GM12878 (cell line): ENCODE measurements around the gene CELSR1. TPM values are rescaled to one million over a fixed set of nuclear protein-coding genes. Genes with fewer than 3 reads are reported as not detected.

ENCODE experiments used
- BACH1 ChIP-seq: fragments of 450-650 bp; IDR thresholded peaks from 2 replicates; pipeline ENCODE4 v1.6.1; 2017; ENCODE audit warnings: mild to moderate bottlenecking, borderline replicate concordance
- CBFB ChIP-seq: IDR thresholded peaks from 2 replicates; pipeline ENCODE4 v1.6.1; 2016; ENCODE audit warnings: antibody characterized with exemption, low read depth
- IRF4 ChIP-seq: IDR thresholded peaks from 2 replicates; pipeline ENCODE4 v1.6.1; 2011; ENCODE audit warnings: low read depth, low read length
- JUNB ChIP-seq: IDR thresholded peaks from 2 replicates; pipeline ENCODE4 v1.6.1; 2016; ENCODE audit warnings: antibody characterized with exemption, mild to moderate bottlenecking
- NR2C1 ChIP-seq: fragments of 450-650 bp; IDR thresholded peaks from 2 replicates; pipeline ENCODE4 v1.6.1; 2017; ENCODE audit warnings: antibody characterized with exemption, mild to moderate bottlenecking, moderate library complexity
- POU2F2 ChIP-seq: IDR thresholded peaks from 3 replicates; pipeline ENCODE4 v1.6.1; 2011; ENCODE audit warnings: low read depth, mild to moderate bottlenecking, low read length, borderline replicate concordance
- SREBF1 ChIP-seq: IDR thresholded peaks from 2 replicates; pipeline ENCODE4 v1.6.1; 2012; ENCODE audit warnings: mild to moderate bottlenecking, low read length
- WRNIP1 ChIP-seq: IDR thresholded peaks from 2 replicates; pipeline ENCODE4 v1.6.1; 2011; ENCODE audit warnings: low read depth, low read length, improper control_type of control experiment, borderline replicate concordance
- polyA plus RNA-seq, 11 experiments: library from polyadenylated mRNA; depleted of rRNA in 4 of 11; unstranded in 6 of 11; stranded (reverse) in 5 of 11; fragments of >200 nt; fragmentation: Nextera tagmentation in 4 of 11; fragmentation: Illumina TruSeq in 1 of 11; extraction: Ambion mirVana in 4 of 11; extraction: Trizol in 1 of 11; gene quantifications; 1 replicate in 1 of 11; 2 replicates in 10 of 11; pipeline versions ENCODE4 v1.2.1 to v1.2.3, GENCODE V29; 2011 to 2016; ENCODE audit warnings: inconsistent platforms in 2 of 11, missing spikeins in 2 of 11, low read depth in 1 of 11
- total RNA-seq, 4 experiments: library from RNA; depleted of rRNA in 3 of 4; stranded (reverse); fragments of >200 nt in 3 of 4; fragmentation: Illumina TruSeq in 1 of 4; extraction: Trizol in 1 of 4; gene quantifications; 2 replicates each; pipeline versions ENCODE4 v1.2.1 to v1.2.3, GENCODE V29; 2013 to 2021
- TF ChIP-seq, protein P1 (sequence below): IDR thresholded peaks from 2 replicates; pipeline ENCODE4 v1.6.1; 2012; ENCODE audit warnings: low read depth, low read length, improper control_type of control experiment
- TF ChIP-seq, protein P2 (sequence below): fragments of 450-650 bp; IDR thresholded peaks from 2 replicates; pipeline ENCODE4 v1.6.1; 2018; ENCODE audit warnings: mild to moderate bottlenecking, low read depth, moderate library complexity; ENCODE audit not compliant: partially characterized antibody
- TF ChIP-seq, protein P3 (sequence below): fragments of 450-650 bp; formaldehyde crosslinking; IDR thresholded peaks from 2 replicates; pipeline ENCODE4 v1.4.0; 2022; ENCODE audit warnings: mild to moderate bottlenecking, moderate library complexity
- TF ChIP-seq, protein P4 (sequence below): IDR thresholded peaks from 2 replicates; pipeline ENCODE4 v1.6.1; 2012; ENCODE audit warnings: low read length, inconsistent platforms
- TF ChIP-seq, protein P5 (sequence below): IDR thresholded peaks from 2 replicates; pipeline ENCODE4 v1.6.1; 2011; ENCODE audit warnings: borderline replicate concordance, low read depth, mild to moderate bottlenecking, moderate library complexity, low read length; ENCODE audit not compliant: insufficient read depth, poor library complexity, severe bottlenecking
- TF ChIP-seq, protein P6 (sequence below): fragments of 450-650 bp; IDR thresholded peaks from 2 replicates; pipeline ENCODE4 v1.6.1; 2017; ENCODE audit warnings: mild to moderate bottlenecking, moderate library complexity

The CELSR1 gene
- total and polyA plus RNA-seq, 10 of the 15 experiments (the other 5 are each of a cell fraction or from before 2014, with no cell fraction given), result 0.05 to 1.7 (median 0.35) TPM; not detected in 2

DNA sequence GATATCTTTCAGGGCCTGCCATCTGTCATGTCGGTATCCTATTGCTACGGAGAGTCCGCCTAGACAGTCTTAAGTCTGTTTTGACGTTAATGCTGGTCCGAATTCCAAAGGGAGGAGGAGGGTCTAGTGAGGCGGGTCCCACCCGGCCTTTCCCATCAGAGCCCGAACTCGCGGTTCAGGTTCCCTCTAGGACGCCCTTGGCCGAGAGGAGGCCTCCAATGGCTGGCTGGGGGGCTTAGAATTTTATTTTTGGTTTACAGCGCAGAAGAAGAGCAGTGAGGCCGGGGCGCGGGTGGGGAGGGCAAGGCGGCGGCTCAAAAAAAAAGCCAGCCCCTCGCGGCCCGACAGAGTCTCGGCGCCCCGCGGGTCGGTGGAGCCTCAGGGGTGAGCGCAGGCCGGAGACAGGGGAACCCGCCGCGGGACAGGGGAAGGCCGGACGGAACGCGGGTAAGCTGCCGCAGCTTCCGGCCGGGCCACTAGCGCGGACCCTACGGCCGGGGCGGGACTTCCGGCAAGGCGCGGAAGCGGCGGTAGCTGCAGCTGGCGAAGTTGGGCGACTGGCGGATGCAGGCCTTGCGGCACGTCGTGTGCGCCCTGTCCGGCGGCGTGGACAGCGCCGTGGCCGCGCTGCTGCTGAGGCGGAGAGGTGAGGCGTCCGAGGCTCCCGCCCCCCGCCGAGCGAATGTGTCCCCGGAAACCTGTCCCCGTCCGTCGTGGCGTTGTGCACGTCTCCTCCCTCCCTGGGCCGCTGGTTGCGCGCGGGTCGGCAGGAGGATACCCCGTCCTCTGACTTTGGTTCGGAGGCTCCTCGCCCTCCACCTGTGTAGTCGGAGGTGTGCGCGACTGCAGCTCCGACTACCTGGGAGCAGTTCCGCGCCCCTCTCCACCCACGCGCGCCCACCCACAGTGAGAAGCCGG is 202.0 kb downstream of the CELSR1 start, which contains the start of gene TRMU (continued):
- TF ChIP-seq NR2C1 (peak; percentile 33; the same call in 1 of the 2 replicates), JUNB (no peak), BACH1 (peak; percentile 64), CBFB (no peak), SREBF1 (no peak), IRF4 (0 out of 2 replicates have a peak, but pooled peaks have one; percentile 18), POU2F2 (peak; percentile 71; the same call in 2 of the 3 replicates), WRNIP1 (no peak)
- TF ChIP-seq, protein P1, sequence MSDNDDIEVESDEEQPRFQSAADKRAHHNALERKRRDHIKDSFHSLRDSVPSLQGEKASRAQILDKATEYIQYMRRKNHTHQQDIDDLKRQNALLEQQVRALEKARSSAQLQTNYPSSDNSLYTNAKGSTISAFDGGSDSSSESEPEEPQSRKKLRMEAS, result 0 out of 2 replicates have a peak, but pooled peaks have one; percentile 41
- TF ChIP-seq, protein P2, sequence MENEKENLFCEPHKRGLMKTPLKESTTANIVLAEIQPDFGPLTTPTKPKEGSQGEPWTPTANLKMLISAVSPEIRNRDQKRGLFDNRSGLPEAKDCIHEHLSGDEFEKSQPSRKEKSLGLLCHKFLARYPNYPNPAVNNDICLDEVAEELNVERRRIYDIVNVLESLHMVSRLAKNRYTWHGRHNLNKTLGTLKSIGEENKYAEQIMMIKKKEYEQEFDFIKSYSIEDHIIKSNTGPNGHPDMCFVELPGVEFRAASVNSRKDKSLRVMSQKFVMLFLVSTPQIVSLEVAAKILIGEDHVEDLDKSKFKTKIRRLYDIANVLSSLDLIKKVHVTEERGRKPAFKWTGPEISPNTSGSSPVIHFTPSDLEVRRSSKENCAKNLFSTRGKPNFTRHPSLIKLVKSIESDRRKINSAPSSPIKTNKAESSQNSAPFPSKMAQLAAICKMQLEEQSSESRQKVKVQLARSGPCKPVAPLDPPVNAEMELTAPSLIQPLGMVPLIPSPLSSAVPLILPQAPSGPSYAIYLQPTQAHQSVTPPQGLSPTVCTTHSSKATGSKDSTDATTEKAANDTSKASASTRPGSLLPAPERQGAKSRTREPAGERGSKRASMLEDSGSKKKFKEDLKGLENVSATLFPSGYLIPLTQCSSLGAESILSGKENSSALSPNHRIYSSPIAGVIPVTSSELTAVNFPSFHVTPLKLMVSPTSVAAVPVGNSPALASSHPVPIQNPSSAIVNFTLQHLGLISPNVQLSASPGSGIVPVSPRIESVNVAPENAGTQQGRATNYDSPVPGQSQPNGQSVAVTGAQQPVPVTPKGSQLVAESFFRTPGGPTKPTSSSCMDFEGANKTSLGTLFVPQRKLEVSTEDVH, result no peak
- TF ChIP-seq, protein P3, sequence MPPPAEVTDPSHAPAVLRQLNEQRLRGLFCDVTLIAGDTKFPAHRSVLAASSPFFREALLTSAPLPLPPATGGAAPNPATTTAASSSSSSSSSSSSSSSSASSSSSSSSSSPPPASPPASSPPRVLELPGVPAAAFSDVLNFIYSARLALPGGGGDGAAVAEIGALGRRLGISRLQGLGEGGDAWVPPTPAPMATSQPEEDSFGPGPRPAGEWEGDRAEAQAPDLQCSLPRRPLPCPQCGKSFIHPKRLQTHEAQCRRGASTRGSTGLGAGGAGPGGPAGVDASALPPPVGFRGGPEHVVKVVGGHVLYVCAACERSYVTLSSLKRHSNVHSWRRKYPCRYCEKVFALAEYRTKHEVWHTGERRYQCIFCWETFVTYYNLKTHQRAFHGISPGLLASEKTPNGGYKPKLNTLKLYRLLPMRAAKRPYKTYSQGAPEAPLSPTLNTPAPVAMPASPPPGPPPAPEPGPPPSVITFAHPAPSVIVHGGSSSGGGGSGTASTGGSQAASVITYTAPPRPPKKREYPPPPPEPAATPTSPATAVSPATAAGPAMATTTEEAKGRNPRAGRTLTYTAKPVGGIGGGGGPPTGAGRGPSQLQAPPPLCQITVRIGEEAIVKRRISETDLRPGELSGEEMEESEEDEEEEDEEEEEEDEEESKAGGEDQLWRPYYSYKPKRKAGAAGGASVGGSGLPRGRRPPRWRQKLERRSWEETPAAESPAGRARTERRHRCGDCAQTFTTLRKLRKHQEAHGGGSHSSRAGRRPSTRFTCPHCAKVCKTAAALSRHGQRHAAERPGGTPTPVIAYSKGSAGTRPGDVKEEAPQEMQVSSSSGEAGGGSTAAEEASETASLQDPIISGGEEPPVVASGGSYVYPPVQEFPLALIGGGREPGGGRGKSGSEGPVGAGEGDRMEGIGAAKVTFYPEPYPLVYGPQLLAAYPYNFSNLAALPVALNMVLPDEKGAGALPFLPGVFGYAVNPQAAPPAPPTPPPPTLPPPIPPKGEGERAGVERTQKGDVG (CRISPR knock-in tag), result no peak
- TF ChIP-seq, protein P4, sequence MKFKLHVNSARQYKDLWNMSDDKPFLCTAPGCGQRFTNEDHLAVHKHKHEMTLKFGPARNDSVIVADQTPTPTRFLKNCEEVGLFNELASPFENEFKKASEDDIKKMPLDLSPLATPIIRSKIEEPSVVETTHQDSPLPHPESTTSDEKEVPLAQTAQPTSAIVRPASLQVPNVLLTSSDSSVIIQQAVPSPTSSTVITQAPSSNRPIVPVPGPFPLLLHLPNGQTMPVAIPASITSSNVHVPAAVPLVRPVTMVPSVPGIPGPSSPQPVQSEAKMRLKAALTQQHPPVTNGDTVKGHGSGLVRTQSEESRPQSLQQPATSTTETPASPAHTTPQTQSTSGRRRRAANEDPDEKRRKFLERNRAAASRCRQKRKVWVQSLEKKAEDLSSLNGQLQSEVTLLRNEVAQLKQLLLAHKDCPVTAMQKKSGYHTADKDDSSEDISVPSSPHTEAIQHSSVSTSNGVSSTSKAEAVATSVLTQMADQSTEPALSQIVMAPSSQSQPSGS, result no peak
- TF ChIP-seq, protein P5, sequence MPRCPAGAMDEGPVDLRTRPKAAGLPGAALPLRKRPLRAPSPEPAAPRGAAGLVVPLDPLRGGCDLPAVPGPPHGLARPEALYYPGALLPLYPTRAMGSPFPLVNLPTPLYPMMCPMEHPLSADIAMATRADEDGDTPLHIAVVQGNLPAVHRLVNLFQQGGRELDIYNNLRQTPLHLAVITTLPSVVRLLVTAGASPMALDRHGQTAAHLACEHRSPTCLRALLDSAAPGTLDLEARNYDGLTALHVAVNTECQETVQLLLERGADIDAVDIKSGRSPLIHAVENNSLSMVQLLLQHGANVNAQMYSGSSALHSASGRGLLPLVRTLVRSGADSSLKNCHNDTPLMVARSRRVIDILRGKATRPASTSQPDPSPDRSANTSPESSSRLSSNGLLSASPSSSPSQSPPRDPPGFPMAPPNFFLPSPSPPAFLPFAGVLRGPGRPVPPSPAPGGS, result peak; percentile 49
- TF ChIP-seq, protein P6, sequence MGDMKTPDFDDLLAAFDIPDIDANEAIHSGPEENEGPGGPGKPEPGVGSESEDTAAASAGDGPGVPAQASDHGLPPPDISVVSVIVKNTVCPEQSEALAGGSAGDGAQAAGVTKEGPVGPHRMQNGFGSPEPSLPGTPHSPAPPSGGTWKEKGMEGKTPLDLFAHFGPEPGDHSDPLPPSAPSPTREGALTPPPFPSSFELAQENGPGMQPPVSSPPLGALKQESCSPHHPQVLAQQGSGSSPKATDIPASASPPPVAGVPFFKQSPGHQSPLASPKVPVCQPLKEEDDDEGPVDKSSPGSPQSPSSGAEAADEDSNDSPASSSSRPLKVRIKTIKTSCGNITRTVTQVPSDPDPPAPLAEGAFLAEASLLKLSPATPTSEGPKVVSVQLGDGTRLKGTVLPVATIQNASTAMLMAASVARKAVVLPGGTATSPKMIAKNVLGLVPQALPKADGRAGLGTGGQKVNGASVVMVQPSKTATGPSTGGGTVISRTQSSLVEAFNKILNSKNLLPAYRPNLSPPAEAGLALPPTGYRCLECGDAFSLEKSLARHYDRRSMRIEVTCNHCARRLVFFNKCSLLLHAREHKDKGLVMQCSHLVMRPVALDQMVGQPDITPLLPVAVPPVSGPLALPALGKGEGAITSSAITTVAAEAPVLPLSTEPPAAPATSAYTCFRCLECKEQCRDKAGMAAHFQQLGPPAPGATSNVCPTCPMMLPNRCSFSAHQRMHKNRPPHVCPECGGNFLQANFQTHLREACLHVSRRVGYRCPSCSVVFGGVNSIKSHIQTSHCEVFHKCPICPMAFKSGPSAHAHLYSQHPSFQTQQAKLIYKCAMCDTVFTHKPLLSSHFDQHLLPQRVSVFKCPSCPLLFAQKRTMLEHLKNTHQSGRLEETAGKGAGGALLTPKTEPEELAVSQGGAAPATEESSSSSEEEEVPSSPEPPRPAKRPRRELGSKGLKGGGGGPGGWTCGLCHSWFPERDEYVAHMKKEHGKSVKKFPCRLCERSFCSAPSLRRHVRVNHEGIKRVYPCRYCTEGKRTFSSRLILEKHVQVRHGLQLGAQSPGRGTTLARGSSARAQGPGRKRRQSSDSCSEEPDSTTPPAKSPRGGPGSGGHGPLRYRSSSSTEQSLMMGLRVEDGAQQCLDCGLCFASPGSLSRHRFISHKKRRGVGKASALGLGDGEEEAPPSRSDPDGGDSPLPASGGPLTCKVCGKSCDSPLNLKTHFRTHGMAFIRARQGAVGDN, result peak; percentile 64; the same call in 1 of the 2 replicates
